HG03442 (cell line): Measurements from ENCODE around the gene BRD4.
A peak's percentile ranks its signal among the peaks of the same experiment; 100 is the strongest.
"Not testable (repeated sequence)": the region's sequence is repeated elsewhere in the genome, so short reads cannot be mapped to it uniquely, and the experiment has no call there.

Experiments used
- ATAC-seq: cut with Tn5 transposase; IDR thresholded peaks from one replicate; pipeline ENCODE4 v1.9.1; 2021; ENCODE audit warnings: mild to moderate bottlenecking, moderate library complexity; ENCODE audit not compliant: unreplicated experiment

The BRD4 gene

DNA sequence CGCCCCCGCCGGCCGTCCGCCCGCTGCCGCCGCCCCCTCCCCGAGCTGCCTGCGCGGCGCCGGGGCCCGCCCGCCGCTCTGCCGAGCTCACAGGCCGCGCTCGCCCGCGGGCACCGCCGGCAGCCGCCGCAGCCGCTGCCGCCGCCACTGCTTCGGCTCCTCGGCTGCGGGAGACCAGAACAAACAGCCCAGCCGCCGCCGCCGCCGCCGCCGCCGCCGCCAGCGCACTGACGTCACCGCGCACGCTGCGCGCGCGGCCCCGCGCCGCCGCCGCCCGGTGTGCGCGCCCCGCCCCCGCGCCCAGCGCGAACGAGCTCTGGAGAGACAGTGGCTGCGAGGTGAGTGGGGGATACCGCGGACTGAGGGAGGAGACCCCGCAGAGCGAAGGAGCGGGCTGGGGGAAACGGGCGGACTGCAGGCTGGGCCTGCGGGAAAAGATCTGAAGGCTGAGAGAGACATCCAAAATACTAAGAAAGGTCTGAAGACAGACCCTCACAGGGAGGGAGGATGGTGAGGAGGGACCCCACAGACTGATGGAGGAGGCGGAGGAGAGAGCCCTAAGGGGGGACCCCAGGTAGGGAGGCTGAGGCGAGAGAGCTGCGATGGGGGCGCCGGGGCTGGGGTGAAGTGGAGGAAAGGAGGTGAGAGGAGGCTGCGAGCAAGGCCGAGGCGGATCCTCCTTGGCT is at the start of gene BRD4:
BRD4 (minus strand) TSS at position 229 of the 686 bp plus-strand sequence. CDS start 59,440 bp downstream, outside the sequence.
- peak; percentile 48 for ATAC-seq

DNA sequence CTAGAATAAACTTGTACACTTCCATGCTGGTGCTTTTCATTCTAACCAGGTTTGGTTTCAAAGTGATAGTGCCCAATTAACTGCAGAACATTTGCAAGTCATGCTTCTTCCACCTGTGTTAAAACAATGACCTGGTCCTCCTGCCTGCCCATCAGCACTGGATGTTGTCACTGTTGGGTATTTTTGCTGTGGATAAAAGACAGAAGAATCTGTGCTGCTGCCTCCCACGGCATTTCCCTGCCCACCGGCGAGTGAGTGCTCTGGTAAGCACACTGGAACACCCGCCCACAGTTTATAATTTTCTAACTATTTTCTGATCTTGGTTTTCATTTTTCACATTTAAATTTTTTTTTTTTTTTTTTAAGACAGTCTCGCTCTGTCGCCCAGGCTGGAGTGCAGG is 49.5 kb upstream of the BRD4 start:
- no peak for ATAC-seq

DNA sequence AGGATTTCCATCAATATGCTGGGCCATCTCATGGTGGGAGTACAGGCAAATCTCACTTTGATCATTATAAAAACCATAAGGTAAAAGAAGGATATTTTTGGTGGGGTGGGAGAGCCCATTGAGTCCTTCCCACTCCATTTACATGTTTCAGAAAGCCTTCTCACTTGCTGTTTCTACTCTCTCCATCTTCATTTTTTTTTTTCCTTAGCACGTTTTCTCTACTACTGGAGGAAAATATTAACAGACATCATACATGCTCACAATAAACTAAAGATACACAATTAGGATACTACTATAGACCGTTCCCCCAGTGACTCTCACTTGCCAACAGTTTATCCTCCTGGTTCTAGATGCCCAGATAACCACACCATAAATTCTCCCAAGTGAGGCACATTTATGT is 49.1 kb upstream of the BRD4 start:
- ATAC-seq = no peak

DNA sequence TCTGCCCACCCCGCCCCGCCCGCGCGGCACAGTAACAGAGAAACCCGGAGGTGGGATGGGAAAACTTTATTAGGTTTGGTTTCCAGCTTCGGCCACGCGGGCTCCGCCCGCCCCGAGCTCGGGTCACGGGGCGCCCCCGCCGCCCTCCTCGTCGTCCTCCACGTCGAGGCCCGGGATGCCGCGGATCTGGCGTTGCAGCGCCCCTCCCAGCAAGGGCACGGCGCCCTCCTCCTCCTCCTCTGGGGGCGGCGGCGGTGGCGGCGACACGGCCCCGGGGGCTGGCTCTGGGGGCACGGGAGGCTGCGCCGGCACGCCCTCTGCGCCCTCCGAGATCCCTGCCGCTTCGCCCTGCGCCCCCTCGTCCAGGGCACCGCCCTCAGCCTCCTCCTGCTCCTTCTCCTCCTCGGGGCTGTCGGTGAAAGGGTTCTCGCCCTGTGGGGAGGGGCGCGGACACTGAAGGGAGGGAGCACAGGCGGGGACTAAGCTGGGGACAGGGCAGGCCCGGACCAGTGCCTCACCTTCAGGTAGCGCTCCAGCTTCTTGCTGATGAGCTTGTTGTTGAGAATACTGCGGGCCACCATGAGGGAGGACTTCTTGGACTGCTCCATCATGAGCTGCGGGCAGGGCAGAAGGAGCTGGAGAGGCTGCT is 47.8 kb upstream of the BRD4 start:
- ATAC-seq = no peak

DNA sequence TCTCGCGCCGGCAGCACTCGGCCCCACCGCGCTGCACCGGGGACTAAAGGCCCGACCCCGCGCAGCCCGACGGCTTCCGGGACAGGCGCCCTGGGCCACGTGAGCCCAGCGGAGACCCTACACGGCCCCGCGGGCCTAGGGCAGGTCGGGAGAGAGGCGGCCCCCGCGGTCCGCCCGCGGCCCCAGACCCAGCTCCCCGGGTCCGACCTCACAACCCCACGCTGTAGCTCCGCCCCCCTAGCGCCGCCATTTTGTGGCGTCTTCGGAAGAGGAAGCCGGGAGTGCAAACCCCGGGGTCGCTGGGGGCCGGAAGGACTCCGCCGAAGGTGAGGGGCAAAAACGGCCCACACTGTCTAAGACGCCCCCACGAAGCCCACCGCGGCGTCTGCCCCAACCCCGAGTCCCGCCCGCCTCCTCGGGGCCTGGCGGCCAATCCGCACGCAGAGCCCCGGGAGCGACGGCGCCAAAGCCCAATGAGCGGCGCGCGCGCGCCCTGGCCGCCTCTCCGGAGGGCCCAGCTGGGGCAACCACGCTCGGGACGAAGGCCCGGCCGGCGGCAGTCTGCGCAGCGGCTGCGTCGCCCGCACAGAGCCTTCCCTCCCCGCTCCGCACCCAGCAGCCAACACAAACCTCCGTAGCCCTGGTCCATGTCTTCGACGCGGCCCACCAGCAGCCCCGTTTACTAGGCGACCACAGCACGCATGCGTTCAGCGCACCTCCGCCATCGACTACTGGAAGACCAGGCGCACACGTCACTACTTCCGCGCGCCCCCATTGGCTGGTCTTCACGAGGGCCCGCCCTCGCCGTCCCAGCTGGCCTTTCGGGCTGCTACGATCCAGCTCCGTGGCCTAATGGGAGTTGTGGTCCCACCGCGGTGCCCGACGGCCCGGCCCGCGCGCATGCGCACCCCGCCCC is 47.0 kb upstream of the BRD4 start, which contains the start of gene AKAP8:
AKAP8 (minus strand) TSS at position 705 of the 916 bp plus-strand sequence; CDS start at position 649, 56 bp downstream.
- ATAC-seq = peak; percentile 80

DNA sequence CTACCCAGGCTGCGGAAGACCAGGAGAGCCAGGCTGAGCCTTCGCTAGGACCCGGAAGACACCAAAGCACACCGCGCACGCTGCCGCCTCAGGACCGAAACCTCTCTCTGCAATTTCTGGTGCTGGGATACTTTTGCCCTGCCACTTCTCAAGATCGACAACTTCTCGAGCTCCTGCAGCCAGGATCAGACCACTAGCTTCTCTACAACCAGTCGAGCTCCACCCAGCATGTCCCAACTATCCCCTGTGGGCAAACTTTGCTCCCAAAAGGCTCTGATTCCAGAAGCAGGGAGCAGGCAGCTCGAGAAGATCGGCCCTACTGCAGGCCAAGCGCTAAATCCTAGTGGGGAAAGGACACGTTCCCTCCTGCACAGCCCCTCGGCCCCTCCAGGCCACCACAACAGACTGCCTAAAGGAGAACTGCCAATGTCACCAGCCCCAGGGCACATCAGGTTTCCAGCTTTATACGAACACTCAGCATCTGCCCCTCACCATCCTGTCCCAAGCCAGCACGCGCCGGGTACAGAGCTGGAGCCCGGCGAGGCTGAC is 46.3 kb upstream of the BRD4 start:
- no peak for ATAC-seq

DNA sequence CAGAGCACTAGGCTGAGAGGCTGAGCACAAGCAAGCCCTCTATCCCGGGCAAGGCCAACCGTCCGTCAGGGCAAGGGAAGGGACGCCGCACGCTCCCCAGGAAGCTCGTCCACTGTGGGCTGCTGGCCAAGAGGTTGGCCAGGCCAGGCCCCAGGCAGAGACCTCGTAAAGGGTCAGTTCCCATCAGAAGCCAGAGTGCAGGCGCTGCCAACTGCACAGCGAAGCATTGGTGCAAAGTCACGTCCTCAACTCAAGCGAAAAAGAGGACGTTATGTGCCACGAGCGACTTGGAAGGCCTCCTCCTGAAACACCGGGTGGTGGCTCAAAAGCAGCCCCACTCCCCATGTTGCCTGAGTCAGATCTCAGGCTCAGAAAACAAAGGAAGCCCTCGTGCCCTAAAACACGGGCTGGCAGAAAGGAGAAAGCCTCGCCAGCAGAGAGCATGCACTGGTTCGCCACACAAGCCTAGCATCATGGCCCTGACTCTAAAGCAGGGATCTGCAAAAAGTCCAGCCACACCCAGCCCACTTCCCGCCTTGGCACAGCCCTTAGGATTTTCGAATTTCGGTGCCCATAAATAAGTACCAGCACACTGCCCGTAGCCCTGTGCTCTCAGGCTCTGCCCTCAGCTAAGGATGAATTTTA is 42.6 kb upstream of the BRD4 start:
- no peak for ATAC-seq

DNA sequence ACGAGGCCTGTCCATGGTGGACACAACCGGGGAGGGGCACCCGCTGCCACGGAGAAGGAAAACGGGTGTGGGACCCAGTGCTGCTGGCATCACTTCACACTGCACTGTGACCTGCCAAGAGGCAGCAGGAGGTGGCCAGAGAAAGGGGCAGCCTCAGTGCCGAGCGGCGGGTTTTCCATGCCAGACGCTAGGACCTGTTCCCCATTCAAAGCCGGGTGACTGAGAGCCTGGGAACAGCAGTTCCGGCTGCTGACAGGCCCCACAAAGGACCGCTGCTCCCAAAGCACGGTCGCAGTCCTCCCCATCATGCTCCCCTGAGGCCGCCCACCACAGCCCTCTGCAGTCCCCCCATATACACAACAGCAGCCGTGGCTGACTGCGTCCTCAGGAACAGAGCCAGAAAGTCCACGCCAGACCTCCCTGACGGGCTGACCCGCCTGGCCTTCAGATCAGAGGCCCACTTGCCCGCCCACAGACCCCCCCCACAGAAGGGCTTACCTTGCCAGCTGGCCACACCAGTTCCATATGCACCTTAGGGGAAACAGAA is 41.8 kb upstream of the BRD4 start:
- no peak for ATAC-seq

DNA sequence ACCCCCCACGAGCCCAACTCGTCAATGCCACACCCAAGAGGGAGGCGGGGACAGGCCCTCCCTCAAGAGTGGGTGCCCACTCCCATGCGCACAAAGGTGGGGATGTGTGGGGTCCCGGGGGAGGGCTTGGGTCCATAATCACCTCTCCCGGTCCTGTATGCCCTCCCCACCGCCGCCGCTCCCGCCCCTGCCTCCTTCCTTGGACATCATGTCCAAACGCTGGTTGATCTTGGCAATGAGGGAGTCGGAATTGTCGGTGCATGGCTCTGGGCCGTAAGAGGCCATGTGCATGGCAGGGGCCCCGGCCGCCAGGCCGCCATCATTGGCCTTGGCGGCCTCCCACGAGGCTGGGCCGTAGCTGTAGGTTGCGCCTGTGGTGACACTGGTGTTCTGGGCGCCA is 41.3 kb upstream of the BRD4 start:
- no peak for ATAC-seq

DNA sequence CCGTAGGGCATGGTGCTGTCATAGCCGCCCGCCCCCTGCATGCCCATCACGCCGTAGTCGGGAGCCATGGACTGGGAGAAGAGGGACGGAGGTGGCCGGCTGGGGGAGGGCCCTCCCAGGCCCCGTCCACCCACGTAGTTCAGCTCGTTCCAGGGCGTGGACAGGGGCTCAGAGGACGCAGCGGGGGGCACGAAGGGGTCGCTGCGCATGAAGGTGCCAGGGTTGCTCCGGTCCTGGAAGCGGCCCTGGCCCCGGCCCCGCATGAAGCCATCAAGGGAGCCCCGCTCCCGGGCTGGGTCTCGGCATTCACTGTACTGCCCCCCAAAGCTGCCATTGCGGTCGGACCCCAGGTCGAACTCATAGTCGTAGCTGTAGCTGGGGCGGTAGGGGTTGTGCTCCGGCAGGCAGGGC is 40.6 kb upstream of the BRD4 start:
- no peak for ATAC-seq

DNA sequence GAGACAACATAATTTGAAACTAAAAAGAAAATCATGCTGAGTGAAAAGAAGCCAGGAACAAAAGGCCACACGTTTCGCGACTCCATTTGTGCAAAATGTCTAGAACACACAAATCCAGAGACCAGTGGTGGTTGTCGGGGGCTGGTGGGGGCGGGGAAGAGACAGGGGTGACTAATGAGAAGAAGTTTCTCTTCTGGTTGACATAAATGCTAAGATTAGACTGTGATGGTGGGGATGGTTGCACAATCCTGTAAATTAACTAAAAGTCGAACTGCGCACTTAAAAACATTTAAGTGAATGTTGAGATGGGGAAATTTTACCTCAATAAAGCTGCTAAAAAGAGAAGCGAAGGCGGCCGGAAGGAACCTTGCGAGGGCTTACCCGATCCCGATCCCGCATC is 40.1 kb upstream of the BRD4 start:
- no peak for ATAC-seq

DNA sequence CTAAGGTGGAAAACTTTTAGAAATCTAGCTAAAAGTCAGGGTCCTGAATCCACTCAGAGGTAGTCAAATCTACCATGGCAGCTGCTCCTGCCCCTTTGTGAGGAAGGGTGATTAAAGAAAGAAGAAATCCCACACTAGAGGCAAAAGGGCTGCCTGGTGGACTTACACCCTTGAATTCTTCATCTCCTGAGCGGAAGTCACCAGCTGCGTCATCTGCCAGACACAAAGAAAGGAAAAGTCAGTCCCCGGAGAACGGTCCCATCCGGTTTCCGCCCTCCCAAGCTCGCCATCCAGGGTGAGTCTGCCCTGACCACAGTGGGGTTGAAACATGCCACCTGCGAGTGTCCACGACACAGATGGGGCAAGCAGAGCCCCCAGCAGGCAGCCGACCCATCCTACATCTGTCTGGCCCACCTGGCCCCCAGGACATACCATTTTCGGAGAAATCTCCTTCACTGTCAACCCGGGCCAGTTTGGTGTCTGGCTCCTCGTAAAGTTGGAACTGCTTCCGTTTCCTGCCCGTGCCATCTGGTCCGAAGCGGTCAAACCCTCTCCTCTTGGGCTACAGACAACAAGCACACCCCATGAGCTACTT is 39.5 kb upstream of the BRD4 start:
- no peak for ATAC-seq

DNA sequence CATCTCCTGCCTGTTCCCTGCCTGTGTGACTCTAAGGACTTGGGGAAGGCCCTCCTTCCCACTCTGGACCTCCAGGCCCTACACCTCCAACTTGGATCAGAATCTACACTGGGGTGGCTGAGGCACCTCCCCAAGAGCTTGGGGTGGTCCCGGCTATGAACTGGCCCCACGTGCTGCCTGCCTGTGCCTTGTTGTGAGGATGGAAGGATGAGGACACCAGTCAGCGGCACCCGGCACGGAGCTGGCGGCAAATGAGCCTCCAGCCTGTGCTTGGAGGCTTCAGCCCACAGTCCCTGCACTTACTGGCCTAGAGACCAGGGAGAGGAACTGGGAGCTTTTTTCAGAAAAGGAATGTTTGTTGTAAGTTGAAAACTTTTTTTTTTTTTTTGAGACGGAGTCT is 38.8 kb upstream of the BRD4 start:
- ATAC-seq = no peak

DNA sequence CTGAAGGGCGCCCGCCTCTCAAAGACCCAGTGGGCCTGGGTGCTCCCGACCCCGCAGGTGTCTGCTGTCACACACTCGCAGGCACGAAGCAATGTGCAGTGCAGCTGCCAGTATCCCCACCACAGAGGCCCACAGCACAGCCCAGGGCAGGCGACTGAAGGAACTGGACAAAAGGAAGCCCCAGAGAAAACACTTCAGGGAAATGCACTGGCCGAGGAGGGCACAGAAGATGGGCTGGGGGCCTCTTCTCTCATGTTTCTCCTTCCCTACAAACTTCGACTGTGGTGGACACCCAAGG is 37.2 kb upstream of the BRD4 start:
- no peak for ATAC-seq

DNA sequence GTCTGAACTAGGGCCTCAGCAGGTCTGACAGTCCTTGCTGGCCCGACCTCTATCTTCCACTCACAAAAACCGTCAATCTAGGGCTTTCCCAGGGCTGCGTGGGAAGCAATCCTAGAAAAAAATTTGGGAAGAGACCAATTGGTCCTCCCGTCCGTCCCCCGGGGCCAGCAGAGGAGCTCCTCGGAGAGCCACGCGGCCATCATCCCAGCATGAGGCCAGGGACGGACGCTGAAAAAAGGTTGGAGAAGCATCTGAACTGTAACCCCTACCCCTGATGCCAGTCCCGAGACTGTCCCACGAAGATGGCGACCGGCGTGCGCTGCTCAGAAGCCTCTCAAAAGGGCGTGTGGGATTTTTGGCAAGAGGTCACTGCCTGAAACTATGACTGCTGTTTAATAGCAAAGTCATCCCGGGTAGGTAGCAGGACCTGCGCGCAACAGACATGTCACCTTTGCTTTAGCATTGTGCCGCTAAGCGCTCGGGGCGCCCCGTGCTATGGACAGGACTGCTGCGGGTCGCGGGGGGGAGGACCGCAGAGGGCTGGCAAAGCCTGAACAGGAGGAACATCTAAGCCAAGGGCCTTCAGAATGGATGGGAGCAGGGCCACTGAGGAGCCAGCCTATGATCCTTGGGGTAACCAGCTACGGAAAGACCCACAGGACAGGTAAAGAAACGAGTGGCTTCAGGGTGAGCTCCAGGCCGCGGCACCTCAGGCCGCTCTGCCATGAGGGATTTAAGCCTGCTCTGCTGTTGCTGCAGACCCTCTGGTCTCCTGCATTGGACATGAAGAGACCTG is 36.7 kb upstream of the BRD4 start:
- no peak for ATAC-seq

DNA sequence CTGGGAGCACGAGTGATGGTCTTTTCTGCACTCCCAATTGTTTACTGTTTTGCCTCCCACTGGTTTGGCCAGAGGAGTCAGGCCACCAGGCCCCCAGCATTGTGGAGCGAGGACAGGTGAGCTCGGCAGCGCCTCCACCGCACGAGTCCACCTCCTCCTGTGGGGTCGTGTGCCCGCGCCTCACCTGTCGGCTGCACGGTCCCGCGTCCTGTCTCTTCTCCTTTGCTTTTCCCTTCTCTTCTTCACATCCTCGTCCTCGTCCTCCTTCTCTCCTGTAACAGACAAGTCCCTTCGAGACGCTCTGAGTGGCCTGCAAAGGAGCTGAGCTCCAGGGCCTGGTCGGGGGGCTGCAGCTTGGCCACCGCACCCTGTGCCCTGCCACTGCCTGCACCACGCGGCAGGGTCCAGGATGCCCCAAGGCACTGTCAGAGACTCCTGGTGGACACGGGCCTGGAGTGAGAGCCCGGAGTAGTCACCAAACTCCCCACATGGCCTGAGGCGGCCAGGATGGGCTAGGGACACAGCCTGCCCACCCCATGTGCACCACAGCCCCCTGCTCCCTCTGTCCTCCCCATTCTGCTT is 35.8 kb upstream of the BRD4 start:
- no peak for ATAC-seq

DNA sequence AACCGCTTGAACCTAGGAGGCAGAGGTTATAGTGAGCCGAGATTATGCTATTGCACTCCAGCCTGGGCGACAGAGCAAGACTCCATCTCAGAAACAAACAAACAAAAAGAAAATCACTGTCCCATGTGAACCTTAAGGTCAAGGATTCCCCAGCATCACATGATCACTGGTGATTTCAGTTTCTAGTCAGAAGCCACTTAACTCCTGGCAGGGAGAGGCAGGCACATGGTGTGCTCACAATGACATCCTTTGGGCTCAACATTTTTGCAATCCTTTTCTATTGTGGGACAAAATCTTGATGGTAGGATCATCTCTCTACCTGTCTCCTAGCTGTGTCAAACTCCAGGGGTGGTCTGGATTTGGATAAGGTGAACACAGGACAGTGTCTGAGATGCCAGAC is 35.1 kb upstream of the BRD4 start:
- ATAC-seq = no peak

DNA sequence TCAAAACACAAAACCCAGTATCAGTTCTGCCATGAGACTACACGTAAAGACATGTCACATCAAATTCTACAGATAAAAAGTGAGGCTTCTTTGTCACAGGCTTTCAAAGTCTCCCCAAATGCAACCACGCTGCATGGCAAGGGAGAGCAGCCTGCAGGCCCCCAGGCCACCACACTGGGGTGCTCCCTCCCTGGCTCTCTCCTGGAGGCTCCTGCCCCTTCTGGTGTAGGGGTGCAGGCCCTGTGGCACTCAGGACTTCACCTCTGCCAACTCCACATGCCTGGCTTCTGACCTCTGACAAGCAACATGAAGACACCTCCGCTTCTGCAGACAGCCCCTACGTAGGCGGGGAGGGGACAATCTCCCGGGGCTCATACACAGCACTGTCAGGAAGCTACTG is 32.9 kb upstream of the BRD4 start:
- no peak for ATAC-seq

DNA sequence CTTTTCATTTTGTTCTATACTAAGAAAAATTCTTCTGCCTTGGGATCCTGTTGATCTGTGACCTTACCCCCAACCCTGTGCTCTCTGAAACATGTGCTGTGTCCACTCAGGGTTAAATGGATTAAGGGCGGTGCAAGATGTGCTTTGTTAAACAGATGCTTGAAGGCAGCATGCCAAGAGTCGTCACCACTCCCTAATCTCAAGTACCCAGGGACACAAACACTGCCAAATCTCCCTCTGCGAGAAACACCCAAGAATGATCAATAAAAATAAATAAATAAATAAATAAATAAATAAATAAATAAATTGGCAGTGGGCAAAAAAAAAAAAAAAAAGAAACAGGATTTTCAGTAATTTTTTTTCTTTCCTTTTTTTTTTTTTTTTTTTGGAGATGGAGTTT is 31.5 kb upstream of the BRD4 start:
- ATAC-seq = not testable (repeated sequence)
